Body of pancreas (tissue), 4 donors: ENCODE data around the gene OGFOD2.

ENCODE experiments used
- CTCF ChIP-seq, 7 experiments: fragments of 450-650 bp in 4 of 7; fragments of 200-600 bp in 3 of 7; sonication (generic) in 3 of 7; IDR thresholded peaks; one replicate each; pipeline ENCODE4 v1.5.1; 2016 to 2019; ENCODE audit warnings: antibody characterized with exemption in 7 of 7
- POLR2A ChIP-seq, 3 donors: fragments of 450-650 bp; IDR thresholded peaks; one replicate each; pipeline ENCODE4 v1.6.1; 2016; ENCODE audit warnings: antibody characterized with exemption in 3 of 3, mild to moderate bottlenecking in 2 of 3

GRCh38 chr12:122985338-122986257 is 10.6 kb downstream of the OGFOD2 start:
- TF ChIP-seq CTCF (IDR thresholded peaks at IDR 0.05) (no peak), POLR2A (IDR thresholded peaks at IDR 0.05) (no peak)
